Limb (tissue), 2 donors: ENCODE data around the gene FECH.

Experiments used
- DNase-seq, 2 donors: peaks; one replicate each; pipeline ENCODE4 v3.0.0-alpha.2; 2016; ENCODE audit errors: extremely low spot score in 2 of 2

Gene FECH

DNA sequence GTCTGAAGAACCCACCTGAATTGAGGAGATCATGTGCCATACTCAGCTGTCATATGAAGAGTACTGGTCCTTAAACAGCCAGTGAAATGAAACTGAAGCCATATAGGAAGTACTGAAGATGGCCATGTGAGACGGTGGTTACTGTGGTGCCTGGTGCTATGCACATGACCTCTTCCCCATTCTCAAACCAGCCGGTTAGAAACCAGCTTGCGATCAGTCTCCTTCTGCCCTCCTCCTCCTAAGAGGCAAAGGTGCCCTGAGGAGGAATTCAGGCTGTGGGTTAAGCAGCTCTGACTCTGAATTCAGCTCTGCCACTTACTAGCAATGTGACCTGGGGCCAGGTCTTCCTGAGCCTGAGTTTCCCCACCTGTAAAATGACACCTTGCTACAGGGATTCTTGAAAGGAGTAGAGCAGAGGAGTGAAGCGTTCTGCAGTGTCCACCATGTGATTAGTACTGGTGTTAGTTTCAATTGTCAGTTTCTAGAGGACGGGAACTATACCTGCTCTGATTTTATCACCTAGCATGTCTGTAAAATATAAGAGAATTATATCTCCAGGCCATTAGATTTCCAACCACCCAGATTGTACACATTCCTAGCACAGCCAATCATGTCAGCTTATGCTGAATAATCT, 5.1 kb downstream of the FECH start:
- no peak for DNase-seq

DNA sequence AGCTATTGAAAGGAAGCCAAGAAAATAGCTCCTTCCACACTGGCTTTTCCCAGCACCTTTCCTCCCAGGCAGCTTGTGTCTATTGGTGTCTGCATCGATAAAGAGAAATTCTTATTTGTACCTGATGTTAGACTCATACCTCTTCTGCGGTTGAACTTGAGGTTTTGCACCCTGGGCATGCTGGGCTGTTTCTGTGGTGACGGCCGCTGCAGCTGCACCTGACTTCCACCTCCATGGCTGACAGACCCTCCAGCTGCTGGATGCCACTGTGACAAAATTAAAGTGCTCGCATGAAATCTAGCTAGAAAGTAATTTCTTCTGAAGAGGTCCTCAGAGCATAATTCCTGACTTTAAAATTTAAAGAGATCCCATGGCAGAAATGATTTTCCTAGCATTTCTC, 6.6 kb downstream of the FECH start:
- no peak for DNase-seq

DNA sequence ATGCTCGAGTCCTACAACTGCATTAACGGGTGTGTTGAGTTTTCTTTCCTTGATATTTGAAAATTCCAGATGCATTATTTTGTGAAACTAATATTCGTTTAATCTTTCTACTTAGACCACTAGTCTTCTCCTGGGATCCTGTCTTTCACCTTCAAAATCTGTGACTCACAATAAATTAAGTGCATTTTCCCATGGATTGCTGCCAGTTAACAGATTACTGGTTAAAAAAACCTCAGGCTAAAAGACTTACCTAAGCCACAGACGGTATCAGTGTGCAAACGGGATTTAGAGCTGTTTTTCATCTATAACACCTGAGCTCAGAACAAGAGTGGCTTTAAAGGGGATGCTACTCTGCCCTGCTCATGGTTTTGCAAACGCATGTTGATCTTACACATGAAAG, 10.2 kb downstream of the FECH start:
- DNase-seq = no peak

DNA sequence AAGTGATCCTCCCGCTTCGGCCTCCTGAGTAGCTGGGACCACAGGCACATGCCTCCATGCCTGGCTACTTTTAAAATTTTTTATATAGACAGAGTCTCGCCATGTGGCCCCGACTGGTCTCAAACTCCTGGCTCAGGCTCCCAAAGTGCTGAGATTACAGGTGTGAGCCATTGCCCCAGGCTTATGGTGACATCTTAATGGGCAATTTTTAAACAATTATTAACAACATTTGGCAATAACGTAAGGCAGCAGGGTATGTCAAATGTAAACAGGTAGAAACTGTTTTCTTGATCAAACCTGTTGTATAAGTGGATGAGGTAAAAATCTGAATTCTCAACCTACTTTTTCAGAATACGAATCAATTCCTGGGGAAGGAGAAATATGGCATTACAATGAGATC, 11.0 kb downstream of the FECH start:
- no peak for DNase-seq

DNA sequence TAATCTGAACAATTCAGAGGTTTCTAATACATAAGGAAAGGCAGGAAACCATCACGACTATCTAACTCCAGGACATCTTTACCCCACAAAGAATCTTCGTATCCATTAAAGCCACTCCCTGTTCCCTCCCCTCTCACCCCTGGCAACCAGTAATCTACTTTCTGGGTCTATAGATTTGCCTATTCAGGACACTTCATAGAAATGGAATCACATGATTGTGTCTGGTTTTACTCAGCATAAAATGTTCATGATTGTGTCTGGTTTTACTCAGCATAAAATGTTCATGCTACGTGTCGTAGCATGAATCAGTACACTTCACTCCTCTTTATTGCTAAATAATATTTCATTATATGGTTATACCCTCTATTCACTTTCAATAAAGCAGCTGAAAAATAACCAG, 11.6 kb downstream of the FECH start:
- no peak for DNase-seq

DNA sequence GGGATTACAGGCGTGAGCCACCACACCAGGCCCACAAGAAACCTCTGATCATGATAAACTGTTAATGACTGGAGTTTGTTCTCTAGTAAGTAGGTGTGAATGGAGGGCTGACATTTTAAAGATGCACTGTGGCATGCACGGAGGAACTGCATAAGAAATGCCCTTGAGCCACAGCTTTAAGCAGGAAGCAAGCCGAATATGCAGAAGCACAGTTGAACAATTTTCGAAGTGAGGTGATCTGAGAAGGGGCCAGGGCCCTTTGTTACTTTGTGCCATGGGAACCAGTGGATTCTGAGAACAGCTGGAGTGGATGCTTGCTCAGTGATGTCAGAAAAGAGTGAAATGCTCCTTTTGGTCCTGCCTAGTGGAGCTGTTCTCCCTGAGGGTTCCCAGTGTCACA, 16.3 kb downstream of the FECH start:
- DNase-seq = no peak

DNA sequence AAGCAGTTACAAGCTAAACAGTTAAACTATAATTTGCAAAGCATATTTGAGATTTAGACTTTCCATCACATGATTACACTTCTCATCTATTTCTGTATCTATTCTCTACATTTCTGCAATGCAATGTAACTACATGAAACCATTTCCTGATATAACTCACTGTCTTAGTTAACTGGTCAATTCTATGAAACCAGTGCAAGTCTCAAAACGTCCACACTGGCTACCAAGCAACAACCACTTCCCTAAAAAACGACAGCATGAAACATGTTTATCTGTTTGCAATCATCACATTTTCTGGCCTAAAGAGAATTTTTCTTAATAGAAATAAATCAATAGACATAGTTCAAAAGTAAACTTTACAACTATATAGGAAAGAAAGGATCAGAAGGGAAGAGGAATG, 17.4 kb downstream of the FECH start:
- no peak for DNase-seq

DNA sequence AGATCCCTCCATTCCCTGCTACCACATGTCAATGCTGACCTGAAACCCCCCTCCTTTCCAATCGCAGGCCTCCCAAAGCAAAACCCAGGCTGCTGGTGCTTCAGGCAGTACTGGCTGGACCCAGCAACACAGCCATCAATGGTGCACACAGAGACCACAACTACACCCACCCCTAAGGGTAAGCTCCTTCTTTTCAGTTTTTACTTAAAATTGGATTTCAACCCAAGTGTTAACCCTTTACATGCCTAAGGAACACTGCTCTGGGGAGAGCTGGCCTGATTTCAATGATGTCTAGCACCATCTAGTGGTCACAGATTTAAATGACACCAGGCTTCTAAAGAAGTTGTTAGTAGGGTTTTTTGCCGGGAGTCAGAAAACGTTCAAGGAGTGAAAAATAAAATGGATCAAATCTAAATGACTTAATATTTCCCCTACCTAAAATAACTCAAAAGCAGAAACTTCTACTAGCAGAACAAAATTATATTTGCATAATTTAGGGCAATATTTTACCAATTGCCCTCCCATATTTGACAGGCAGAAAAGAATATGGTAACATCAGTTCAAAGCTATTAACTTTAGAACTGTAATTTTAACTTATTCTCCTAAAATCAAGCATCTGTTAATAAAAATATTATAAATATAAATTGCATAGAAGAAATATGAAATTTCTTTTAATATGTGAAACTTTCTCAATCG, 24.6 kb downstream of the FECH start:
- DNase-seq = peak; percentile 59 to 65

DNA sequence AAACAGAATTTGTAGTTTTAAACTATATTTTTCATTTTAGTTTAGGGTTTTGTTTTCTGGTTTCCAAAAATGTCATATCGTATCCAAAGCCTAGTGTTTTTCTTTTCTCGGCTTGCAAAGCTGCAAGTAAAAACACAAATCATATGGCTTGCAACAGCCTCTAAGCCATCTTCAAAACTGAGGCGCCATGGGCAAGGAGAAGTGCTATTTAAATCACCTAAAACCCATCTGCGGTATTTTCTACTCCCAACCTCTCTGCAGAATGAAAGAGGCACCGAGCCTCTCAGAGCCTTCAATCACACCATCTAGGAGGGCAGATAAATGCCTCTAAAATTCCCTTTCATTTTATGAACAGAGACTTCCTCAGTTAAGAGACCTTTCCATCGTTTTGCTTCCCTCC, 25.2 kb downstream of the FECH start:
- DNase-seq = no peak

DNA sequence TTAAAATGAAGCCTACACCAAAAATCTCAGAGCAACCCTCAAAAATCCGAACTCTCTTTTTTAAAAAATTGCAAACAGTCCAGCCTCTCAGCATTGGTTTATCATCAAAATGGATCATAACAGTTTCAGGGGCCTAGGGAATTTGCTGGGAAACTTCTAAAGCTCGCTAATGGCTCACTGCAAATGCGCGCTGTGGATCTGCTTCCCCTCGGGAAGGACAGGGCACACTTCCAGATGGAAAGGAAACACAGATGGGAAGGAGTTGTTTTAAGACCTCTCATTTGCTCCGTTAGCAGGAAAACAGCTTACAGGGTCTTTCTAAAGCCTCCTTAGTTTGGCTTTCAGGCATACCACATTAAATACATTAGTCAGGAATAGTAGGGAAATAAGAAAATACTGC, 27.2 kb downstream of the FECH start:
- DNase-seq = peak; percentile 30 to 65

DNA sequence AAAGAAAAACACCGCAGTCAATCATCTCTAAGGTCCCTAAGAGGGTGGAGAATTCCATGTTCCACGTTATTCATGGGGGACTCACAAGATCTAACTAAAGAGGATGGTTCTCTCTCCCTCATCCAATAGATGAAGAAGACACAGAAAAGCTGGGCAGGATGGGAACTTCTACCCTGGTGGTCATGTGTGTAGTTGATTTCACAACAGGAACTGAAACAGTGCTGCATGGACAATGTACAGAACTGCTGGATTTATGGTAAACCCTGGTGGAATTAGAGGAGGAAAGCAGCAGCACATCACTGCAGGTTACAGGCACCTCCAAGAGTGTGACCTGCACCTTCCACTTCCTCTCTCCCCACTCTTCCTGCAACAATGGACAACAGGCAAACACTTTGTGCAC, 31.4 kb downstream of the FECH start:
- no peak for DNase-seq

DNA sequence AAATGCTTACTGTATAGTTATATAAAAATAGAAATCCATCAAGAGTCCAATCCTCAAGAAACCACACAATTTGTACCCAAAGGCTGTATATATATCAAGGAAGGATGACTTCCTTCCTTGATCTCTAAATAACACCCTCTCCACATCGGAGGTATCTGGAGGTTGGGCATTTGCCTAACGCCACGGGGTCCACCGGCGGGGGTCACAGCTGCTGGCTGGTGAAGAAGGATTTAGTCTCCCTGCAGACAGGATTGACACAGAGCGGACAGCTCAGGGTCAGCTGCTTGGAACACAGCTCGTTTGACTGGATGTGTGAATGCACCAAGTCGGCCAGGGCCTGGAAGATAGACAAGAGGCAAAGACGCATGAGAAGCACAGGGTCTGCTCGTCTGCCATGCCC, 36.0 kb downstream of the FECH start:
- no peak for DNase-seq

DNA sequence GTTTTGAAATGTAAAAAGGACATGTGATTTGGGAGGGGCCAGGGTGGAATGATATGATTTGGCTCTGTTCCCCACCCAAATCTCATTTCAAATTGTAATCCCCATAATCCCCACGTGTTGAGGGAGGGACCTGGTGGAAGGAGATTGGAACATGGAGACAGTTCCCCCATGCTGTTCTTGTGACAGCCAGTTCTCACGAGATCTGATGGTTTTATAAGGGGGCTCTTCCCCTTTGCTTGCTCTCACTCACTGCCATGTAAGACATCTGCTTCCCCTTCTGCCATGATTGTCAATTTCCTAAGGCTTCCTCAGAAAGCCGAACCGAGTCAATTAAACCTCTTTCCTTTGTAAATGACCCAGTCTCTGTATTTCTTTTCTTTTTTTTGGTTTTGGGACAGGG, 39.2 kb downstream of the FECH start:
- no peak for DNase-seq

DNA sequence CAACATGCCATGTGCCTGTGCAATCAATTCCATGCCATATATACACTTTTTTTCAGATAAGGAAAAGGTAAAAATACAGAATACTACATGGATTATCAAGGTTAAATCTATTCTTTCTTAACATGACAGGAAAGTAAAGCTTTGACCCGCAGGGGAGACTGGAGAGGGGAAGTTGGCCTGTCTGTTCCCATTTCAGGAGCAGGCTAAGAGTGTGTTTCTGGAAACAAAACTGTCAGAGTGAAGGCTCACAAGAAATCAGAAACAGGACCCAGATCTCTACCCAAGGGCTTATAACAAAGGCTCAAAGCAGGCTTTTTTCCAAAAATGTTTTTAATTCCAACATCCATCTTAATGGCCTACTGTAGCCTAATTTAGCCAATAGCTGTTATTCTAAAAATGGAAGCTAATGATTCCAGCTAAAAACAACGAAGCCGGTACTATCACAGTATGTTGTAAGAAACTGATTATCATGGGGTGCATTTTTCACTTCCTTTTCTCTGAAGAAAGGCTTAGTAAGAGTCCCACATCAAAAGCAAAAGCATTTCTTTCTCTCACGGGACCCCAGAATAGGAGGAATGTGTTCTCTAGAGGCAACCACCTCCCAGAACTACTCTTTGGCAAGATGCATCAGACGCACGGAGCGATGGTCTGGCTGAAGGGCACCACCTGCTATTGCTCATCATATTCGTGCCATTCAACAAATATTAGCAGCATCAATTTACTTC, 41.4 kb downstream of the FECH start:
- DNase-seq = no peak

DNA sequence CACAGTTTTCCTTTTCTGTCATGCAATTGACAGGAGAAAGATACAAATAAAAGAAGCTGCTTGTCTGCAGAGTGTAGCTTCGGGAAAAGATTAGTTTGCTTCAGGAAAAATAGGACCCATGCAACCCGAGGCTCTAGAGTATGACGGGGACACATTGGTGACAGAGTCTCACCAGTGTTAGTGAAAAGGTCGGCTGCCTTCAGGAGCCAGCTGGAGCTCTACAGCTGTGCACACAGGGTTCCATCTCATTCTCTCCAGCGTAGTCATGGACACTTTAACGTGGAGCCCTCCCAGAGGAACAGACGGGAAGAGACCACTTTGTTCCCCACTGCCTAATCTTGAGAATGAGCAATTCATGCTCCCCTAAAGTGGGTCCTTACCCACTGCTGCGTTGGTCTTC, 42.9 kb downstream of the FECH start:
- DNase-seq = no peak

DNA sequence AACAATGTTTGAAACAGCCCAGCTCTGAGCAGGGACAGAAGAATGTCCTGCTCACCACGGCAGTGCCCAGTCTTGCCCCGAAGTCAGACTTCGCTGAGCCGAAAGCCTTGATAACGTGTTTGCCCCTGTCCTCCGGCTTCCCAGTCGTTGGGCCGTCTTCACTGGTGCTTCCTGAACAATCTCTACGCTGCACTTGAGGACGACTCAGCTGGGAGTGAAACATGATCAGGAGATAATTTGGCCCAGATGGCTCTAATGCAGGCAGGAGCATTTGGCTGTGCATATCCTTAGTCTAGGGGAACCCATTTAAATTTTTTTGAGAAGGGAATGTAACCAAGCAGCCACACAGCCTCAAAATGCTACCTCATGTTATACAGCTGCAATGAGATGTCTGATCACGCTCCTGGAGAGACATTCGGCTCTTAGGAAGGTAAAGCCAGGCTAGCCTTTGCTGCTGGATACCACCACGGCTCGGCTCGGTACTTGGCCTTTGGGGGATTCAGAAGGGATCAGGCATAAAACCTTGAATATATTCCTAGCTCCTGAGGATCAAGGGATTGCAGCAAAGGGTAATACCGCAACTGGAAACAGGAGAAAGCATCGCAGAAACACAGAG, 43.6 kb downstream of the FECH start:
- DNase-seq = peak in 1 of 2 donors; percentile 30

DNA sequence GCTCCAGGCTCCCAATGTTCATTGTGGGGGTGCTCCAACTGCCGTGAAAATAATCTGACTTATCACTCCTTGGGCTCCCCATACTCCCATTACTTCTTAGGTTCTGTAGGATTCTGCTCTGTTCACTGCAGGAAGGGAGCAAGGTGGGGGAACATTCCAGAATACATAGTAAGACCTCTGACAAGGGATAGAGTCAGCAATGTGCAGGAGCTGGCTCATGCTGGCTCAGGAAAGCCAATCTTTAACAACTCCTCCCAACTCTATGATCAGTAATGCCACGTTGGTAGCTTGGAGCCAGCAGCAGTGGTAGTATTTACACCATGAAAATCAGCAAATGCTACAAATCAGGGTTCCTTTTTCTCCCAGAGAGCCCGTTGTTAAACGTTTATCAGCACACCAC, 44.4 kb downstream of the FECH start:
- no peak for DNase-seq

DNA sequence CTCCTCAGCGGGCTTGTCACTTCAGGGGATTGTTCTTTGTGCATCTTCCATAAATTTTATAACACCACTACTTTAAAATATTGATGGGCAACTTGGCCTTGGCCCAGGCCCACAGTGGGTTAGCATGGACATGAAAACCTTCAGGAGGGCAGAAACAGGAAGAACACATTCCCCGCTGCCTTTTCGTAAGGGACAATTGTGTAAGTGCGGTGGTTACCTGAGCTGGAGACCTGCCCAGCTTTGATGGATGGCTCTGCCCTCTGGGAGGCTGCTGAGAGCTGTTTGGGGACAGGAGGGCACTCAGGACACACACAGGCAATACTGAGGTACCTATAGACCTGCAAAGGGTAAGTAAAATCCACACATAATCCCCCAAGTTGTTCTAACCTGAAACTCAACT, 46.8 kb downstream of the FECH start:
- no peak for DNase-seq

DNA sequence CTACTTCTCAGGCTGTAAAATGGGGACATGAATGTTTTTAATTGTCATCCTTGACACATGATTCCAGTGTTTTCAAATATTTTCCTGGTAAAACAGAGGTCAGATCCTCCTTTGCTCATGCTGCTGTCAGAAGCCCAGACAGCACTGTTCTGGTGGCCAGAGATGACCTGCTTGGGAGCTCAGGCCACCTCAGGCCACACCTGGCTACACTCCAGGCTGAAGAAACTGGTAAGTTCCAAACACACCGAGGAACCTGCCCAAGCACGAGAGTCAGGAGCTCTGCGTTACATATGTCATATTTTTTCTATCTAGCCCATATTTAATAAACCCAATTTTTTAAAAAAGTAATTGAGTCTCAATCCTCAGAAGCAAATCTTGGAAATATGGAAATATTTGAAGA, 47.9 kb downstream of the FECH start:
- no peak for DNase-seq

DNA sequence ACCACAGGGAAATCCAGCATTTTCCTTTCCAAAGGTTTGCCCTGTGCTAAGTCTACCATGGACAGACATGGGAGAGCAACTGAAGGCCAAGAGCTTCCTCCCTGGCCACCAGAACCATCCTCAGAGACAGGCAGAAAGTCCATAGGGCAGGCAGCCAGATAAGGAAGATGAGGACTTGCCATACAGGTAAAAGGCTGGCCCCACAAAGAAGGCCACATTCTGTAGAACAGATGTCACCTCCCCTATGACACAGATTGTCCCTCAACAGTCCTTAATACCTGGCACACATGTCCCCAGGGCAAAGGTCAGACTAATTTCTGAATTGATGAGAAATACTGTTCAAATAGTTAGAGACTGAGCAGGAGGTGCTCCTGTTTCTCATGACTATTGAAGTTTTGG, 52.0 kb downstream of the FECH start:
- DNase-seq = no peak

DNA sequence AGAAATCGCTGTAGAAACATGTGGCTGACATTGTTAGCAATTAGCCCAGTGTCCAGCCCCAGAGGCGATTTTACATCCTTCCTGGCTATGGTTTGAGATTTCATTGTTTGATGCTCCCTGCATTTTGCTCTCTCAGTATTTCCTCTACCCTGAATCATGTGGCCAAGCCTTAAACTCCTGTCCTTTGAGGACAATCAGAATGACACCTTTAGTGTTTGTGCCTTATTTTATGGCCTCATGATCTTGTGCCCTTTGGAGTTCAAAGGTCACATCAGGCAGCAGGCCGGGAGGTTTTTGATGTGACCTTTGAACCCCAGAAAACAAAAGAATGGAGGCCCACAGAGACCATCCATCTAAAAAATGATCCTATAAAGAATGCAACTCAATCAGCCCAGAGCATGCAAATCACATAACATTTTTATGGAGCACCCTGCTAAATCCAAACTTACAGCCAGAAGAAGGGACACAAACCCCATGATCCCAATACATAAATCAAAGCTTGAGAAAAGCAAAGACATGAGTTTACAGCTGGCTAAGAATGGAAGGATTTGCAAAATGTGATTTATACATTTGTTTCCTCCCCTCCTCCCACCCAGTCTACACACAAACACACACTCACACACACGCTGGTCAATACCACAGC, 52.5 kb downstream of the FECH start:
- DNase-seq = no peak
